SK-N-SH treated with all-trans-retinoic acid at 6 μM for 48 hours (cell line): ENCODE results near the gene AK1.

Experiments
- BACH2 ChIP-seq: fragments of 250-450 bp; sonication (Bioruptor Pico); IDR thresholded peaks from 2 replicates; pipeline ENCODE4 v1.9.0; 2021; ENCODE audit warnings: mild to moderate bottlenecking, borderline replicate concordance
- CSRNP3 ChIP-seq: fragments of 250-450 bp; sonication (Bioruptor Pico); IDR thresholded peaks from 2 replicates; pipeline ENCODE4 v1.5.1; 2021; ENCODE audit warnings: mild to moderate bottlenecking, moderate library complexity
- PATZ1 ChIP-seq: fragments of 250-450 bp; sonication (Bioruptor Pico); IDR thresholded peaks from 2 replicates; pipeline ENCODE4 v1.8.0; 2020; ENCODE audit warnings: mild to moderate bottlenecking, moderate library complexity, borderline replicate concordance
- SNAI2 ChIP-seq: fragments of 250-450 bp; sonication (Bioruptor Pico); IDR thresholded peaks from 2 replicates; pipeline ENCODE4 v1.5.0; 2020; ENCODE audit warnings: mild to moderate bottlenecking, moderate library complexity
- TCF4 ChIP-seq: fragments of 250-450 bp; sonication (Bioruptor Pico); IDR thresholded peaks from 2 replicates; pipeline ENCODE4 v1.8.0; 2021; ENCODE audit warnings: mild to moderate bottlenecking, moderate library complexity, borderline replicate concordance
- TSHZ2 ChIP-seq: fragments of 250-450 bp; sonication (Bioruptor Pico); IDR thresholded peaks from 2 replicates; pipeline ENCODE4 v1.5.0; 2020; ENCODE audit warnings: mild to moderate bottlenecking, moderate library complexity

- TF ChIP-seq CSRNP3 (CRISPR knock-in tag), result no peak
- TF ChIP-seq TSHZ2 (CRISPR knock-in tag), result no peak
- TF ChIP-seq SNAI2 (CRISPR knock-in tag), result no peak
- no peak for TF ChIP-seq TCF4 (CRISPR knock-in tag)
- no peak for TF ChIP-seq PATZ1 (CRISPR knock-in tag)
- no peak for TF ChIP-seq BACH2 (CRISPR knock-in tag)
Measured at GRCh38 chr9:127822108-127822507, 55.4 kb downstream of the AK1 start.
